IPS DF 4.7 (cell line): ENCODE results near the gene DSTYK.
A peak's percentile ranks its signal among the peaks of the same experiment; 100 is the strongest.
"Not testable (repeated sequence)": the region's sequence is repeated elsewhere in the genome, so short reads cannot be mapped to it uniquely, and the experiment has no call there.

Experiments
- DNase-seq: peaks from one replicate; pipeline ENCODE4 v3.0.0-alpha.2; 2013; ENCODE audit warnings: low spot score; ENCODE audit errors: extremely low read depth

The DSTYK gene

DNA sequence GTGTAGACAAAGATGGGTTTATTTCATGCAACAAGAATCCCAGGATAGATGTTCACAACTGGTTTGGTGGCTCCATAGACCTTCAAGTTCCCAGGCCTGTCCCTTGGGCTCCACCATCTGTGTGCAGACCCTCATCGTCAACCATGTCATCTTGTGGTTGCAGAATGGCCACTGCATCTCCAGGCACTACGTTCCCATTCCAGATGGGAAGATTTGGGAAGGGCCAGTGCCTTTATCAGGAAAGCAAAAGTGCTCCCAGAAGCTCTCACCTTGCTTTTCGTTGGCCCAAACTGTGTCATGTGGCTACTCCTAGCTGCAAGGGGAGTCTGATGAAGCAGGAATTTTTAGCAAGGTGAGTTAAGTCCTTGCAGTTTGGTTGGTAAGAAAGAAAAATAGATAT is 29.1 kb upstream of the DSTYK start:
- DNase-seq = no peak

DNA sequence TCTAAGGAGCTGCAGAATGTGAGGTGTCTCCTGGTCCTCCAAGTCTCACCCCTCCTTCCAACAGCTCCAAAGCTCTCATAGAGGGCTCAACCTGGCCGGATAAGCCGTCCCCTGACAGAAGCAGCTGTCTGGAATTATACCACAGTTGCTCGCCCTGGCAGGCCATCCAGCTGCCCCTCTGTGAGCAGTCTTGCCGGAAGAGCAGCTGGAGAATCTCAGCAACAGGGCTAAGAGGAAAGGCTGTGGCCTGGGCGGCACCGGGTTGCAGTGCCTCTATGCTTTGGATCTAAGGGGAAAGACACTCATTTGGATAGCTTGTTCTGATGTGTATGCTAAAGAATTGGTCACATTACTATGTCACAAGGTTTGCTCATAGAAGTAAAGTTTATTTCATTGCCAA is 28.6 kb upstream of the DSTYK start:
- no peak for DNase-seq

DNA sequence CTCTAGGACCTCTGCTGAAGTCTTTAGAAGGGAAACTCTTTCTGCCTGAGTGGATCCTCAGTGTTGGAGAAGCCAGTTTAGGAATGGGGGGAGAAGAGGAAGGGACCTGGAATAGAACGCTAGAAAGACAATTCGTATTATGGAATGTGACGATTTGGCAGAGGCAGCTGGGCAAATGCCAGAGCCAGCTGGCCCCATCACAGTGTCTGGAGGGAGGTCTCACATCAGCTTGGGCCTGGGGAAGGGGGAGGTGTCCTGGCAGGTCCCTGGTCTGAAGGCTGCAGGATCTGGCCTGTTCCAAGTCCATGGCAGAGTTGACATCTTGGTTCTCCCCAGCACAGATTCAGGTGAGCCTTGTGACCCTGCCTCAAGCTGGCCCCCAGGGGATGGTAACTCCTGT is 27.6 kb upstream of the DSTYK start:
- no peak for DNase-seq

DNA sequence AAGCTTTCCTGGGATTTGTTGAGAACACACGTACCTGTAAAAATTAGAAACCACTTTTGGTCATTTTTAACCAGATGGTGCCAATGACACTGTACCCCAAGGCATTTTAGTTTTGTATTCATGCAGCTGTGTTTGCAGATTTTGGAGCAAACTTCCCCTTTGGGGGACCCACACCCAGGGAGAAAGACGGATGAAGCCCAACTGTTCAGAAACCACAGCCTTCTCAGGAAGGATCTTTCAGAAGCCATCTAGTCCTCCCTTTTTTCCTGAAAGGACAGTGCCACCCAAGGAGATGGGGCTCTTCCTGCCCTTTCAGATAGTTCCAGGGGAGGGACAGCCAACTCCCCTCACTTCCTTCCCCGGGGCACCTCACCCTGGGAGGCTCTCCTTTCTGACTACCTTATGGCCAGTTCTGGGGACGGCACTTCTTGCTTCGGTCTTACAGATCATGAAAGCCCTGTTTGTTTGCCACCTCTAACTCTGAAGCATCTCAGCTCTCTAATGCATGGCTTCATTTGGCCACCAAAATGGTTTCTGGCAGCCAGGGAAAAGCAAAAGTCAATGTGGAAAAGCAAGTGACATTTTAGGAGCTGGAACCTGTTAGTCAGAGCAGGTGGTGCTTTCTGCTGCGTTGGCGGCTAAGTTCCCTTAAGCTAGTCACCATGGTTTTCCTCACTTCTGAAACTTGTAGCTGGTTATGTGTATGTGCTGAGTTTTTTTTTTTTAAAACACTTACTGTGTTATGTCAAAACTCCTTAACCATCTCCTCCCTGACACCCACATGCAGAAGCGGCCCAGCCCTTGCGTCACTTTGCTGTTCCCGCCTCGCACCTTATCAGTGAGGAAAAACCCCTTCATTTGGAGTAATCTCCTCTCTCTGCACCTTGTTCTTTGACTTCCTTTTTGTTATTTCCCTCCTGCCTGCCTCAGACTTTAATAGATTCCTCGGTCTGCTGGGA is 26.3 kb upstream of the DSTYK start:
- no peak for DNase-seq

DNA sequence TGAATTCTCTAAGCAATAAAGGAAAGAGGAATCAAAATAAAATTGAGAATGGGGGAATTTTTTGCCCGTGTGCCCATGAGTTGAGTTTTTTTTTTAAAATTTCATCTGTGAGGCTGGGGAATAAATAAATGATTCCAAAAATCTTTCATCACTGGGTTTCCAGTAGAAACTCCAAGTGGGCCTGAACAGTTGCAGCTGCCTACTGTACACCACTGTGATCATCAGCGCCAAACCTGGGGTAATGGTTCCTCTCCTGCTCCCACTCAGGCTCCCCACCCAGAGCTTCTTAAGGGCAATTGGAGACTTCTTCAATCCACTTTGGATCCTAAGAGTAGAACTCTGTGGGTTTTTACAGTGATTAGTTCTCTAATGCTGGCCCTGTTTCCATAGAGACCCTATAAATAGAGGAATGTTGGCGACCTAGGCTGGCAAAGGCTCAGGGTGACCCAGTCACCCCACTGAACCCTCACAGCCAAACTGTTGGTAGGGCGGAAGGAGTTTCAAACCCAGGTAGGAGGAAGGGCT is 25.5 kb upstream of the DSTYK start:
- no peak for DNase-seq

DNA sequence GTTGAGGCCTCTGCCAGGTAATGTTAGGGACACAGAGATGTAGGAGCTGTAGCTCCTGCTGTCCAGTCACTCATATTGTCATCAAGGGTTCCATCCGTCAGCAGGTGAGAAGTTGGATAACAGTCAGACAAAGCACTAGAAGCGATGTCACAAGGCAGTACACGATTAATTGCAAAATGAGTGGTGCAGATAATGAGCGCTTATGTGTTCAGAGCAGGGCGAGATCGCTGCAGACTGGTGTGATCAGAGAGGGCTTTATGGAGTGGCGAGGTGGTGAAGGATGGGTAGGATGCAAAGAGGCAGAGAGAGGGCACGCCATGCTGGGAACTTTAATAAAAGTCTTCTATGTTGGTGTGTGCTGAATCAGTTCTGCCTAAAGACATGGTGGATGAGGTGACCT is 25.0 kb upstream of the DSTYK start:
- DNase-seq = no peak

DNA sequence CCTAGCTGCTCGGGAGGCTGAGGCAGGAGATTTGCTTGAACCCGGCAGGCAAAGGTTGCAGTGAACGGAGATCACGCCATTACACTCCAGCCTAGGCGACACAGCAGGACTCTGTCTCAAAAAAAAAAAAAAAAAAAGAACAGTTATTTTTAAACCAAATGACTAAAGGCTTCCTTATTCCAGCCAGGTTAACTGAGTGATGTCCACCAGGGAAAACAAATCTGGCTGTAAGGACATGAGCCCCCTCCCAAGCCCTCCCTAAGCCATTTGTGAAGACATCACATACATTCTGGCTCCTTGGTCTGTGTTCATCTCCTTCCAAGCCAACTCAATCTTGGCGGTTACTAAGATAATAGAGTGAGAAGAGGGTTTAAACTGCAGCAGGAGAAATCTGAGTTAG is 24.4 kb upstream of the DSTYK start:
- DNase-seq = no peak

- not testable (repeated sequence) for DNase-seq
Observed at GRCh38 chr1:205233986-205234385, 22.5 kb upstream of the DSTYK start.

DNA sequence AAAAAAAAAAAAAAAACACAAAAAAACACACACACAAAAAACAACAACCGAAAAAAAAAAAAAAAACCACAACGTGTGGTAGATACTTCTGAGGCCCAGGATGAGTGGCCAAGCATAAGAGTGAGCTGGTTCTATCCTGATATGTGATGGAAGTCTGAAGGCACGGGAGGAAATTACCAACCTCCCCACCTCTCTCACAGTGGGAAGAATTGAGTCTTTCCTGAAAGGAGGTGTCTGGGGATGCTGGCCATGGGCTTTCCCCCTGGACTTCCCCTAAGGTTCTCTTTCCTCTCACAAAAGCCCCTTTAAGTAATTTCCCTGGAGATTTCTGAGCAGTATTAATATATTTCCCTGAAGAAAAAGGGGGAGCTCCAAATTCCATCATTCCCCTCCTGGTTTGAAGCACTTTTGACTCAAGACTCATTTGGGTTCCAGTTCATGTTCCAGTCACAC is 21.5 kb upstream of the DSTYK start:
- no peak for DNase-seq

DNA sequence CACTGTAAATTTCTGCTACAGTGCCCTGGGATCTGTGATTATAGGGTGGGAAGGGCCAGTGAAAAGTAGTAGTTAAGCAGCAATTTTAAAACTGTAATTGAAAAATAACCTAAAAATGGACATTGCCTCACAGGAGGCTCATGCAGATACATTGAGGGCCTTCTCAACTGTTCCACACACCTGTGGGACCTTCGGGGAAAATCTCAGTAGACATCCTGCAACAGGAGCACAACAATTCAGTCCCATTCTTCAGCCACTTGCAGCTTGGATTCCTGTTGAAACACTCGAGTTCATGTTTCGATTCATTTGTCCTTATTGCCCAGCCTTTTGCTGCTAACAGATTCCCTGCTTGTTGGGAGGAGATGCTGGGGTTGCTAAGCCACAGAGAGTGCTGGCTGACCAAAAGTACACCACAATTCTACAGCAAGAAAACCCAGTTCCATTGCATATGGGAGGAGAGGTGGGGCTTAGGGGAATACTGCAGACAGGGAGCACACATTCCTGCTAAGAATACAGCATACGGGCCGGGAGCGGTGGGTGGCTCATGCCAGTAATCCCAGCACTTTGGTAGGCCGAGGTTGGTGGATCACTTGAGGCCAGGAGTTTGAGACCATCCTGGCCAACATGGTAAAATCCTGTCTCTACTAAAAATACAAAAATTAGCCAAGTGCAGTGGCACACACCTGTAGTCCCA is 20.8 kb upstream of the DSTYK start:
- DNase-seq = no peak

DNA sequence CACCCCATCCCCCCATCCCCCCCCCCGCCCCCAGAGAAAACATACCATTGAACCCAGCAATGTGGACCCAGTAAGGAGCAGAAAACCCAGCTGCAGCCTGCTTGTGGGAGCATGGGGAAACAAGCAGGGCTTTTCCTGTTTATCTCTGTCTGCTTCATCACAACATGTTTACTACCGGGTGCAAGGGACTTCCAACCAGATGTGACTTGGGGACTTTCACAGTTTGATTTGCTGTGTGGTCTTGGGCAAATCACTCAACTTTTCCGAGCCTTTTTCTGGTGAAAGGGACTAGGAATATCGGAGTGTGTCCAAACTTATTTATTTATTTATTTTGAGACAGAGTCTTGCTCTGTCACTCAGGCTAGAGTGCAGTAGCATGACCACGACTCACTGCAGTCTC is 19.5 kb upstream of the DSTYK start:
- no peak for DNase-seq

DNA sequence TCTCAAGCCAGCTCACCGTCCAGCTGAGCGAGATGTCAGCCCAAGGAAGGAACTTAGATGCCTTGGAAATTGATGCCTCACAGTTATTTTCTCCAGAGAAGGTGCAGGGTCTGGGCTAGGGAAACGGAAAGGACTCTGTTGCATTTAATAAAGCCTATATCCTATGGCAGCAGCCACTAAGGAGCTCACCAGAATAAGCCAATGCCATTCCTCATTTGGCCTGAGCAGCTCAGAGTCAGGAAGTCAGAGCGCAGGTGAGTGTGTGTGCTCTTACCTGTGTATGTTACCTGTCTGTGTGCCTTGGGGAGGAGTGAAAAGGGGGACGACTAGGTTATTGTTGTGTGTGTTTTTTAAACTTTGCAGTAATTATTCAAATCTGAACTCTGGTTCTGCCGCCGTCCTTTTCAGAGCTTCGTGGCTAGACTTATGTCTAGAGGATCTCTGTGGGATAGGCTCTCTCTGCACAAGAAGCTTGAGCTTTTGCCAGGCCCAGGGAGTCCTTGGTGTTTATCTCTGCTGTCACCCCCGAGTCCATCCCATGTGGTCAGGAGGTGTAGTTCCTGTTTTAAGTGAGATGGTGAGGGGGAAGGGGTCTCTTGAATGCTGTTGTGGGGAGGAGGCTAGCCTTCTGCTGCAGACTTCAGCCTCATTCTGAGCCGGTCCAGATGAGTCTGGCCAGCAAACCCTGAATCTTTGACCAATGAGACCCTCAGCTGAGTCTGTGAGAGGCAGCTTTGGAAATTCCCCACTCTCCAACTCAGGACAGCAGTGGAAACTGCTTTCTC is 18.6 kb upstream of the DSTYK start:
- no peak for DNase-seq

DNA sequence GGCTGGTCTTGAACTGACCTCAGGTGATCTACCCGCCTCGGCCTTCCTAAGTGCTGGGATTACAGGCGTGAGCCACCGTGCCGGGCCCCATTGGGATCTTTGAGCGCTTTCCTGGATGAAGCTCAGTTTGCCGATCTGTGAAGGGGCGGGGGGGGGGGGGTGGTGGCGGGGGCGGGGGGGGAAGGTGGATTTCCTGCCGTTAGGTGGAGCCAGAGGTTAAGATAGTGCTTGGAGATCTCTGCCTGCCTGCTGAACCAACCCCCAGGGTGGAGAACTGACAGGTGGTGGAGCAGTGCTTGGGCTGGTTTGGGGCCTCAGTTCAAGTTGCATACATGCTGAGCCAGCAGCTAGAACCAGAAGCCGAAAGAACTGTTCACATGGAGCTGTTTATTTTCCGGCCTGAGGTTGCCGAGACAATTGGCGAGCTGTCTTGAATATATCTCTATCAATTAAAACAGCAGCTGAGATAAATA is 17.9 kb upstream of the DSTYK start:
- no peak for DNase-seq

- no peak for DNase-seq
Observed at GRCh38 chr1:205228093-205228521, 16.6 kb upstream of the DSTYK start.

DNA sequence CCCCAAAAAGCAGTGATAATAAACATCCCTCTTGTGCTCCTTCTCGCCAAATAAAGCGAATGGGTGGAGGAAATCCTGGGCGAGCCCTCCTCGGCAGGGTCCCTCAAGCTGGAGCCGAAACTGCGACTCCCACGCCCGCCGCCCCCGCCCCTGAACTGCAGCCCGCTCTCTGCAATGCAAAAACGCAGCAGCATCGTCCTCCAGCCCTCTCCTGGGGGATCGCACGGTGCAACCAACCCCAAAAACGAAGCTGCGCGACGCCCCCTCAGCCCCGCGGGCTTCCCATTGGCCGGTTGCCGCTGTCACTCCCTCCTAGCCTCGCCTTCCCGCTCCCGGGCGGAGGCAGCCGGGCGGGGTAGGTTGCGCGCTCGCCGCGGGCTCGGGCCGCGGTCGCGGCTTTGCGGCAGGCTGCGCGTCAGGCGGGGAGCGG is 16.1 kb upstream of the DSTYK start, which contains the start of gene TMCC2:
Gene TMCC2 (plus strand): TSS at position 363 of the 430 bp plus-strand sequence. CDS start 619 bp downstream, outside the sequence.
- DNase-seq = peak; percentile 88

- no peak for DNase-seq
Observed at GRCh38 chr1:205226868-205227583, 15.5 kb upstream of the DSTYK start.

- no peak for DNase-seq
Observed at GRCh38 chr1:205225901-205226765, 14.6 kb upstream of the DSTYK start.

- no peak for DNase-seq
Observed at GRCh38 chr1:205224736-205225135, 13.2 kb upstream of the DSTYK start.

DNA sequence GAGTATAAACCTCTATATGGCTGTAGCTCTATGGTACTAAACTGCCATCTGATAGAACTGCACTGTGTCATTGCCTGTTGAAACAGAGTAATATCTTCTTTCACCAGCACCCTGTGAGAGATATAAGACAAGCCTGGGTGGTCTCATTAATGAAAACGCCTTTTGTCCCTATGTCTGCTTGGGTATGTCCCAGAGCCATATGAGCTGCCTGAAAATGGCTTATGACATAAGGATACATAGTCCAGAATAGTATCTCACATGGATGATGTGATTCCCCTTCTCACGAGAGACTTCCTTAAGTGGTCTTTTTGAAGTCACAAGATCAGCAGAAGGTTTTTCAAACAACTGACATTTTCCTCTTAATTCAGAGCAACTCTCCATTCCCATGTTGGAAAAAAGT is 8.9 kb upstream of the DSTYK start:
- DNase-seq = no peak

DNA sequence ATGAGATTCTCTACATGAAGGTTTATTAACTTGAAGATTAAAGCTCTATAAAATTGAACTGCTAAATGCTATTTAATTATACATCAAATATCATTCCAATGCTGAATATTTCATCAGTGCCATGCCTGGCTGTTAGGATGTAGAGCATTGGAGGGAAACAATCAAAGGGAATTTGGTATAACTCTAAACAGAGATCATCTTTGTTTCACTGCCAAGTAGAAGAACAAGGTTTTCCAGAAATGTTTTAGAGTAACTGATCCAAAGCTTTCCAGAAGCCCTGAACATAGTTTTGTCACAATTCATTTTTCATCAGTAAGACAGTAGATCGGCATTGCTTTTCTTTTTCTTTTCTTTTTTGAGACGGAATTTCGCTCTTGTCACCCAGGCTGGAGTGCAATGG is 5.9 kb upstream of the DSTYK start:
- no peak for DNase-seq
